Measurements from ENCODE around the gene CST1.
A peak's percentile ranks its signal among the peaks of the same experiment; 100 is the strongest.

The CST1 gene

DNA sequence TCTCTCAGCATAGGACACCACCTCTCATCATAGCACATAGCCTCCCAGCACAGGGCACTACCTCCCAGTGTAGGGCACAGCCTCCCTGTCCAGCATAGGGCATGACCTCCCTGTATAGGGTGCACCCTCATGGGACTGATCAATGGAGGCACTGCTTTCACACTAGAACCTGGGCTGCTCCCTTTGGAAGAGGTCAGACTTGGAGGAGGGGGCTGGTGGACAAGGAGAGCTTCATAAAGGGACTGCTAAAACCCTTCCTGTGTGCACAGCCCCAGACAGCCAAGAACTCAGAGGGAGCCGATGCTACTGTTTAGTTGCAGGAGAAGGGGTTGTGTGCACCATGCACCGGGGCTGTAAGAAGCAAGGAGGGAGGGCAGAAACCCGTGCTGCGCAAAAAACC, 40.0 kb downstream of the CST1 start:
- Histone ChIP-seq H3K27ac (no peak overlapping the region), H3K9me3 (no peaks in the 10 kb centered on the region), H4K20me1 (no peaks in the 10 kb centered on the region), H3K4me3 (no peak overlapping the region), H3K27me3 (no peaks in the 10 kb centered on the region), H3K9ac (no peak overlapping the region), H3K4me2 (no peak overlapping the region), H3K36me3 (no peaks in the 10 kb centered on the region), H3K4me1 (no peaks in the 10 kb centered on the region)
- no peak for TF ChIP-seq Cebpa-rat (IDR thresholded peaks at IDR 0.05)

- no peaks in the 10 kb centered on the region for H3K27me3 ChIP-seq
- no peak overlapping the region for H3K27ac ChIP-seq
- H3K9me3 ChIP-seq = no peaks in the 10 kb centered on the region
- H3K4me3 ChIP-seq = no peak overlapping the region
- H3K4me2 ChIP-seq = no peak overlapping the region
- no peak for TF ChIP-seq Cebpa-rat (IDR thresholded peaks at IDR 0.05)
- no peaks in the 10 kb centered on the region for H3K4me1 ChIP-seq
- H3K9ac ChIP-seq = no peak overlapping the region
- no peaks in the 10 kb centered on the region for H4K20me1 ChIP-seq
- H3K36me3 ChIP-seq = no peaks in the 10 kb centered on the region
Measured at GRCh38 chr20:23705895-23706294, 44.8 kb downstream of the CST1 start.

- Histone ChIP-seq H4K20me1 (no peaks in the 10 kb centered on the region), H3K4me3 (no peak overlapping the region), H3K27me3 (no peaks in the 10 kb centered on the region), H3K4me1 (peaks cover 9% of the 10 kb centered on the region; the same call in 1 of the 2 replicates), H3K9ac (no peak overlapping the region), H3K36me3 (no peaks in the 10 kb centered on the region), H3K4me2 (no peak overlapping the region), H3K27ac (no peak overlapping the region), H3K9me3 (no peaks in the 10 kb centered on the region)
- no peak for TF ChIP-seq Cebpa-rat (IDR thresholded peaks at IDR 0.05)
Measured at GRCh38 chr20:23702021-23702420, 48.7 kb downstream of the CST1 start.

DNA sequence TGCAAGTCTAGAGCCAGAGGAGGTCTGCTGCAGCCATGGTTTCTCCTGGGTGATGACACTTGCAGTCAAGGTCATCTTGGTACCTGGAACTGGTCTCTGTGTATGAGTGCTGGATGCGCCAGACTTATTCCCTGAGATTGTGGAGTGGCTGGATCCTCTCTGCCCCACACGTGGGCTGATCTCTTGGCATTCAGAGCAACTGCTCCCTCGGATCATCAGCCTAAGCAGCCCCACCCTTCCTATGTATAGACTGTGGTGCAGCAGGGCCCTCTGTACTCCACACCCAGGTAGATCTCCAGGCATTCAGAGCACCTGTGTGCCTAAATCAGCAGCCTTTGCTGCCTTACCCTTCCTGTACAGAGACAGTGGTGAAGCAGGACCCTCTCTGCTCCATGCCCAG, 49.8 kb downstream of the CST1 start:
- Histone ChIP-seq H3K4me3 (no peak overlapping the region), H3K27me3 (no peaks in the 10 kb centered on the region), H3K4me2 (no peak overlapping the region), H3K9ac (no peak overlapping the region), H3K36me3 (no peaks in the 10 kb centered on the region), H3K4me1 (peaks cover 9% of the 10 kb centered on the region; the same call in 1 of the 2 replicates), H3K9me3 (no peaks in the 10 kb centered on the region), H4K20me1 (no peaks in the 10 kb centered on the region), H3K27ac (no peak overlapping the region)
- TF ChIP-seq Cebpa-rat (IDR thresholded peaks at IDR 0.05) = no peak

- no peak for TF ChIP-seq Cebpa-rat (IDR thresholded peaks at IDR 0.05)
- no peak overlapping the region for H3K27ac ChIP-seq
Measured at GRCh38 chr20:23697947-23698346, 52.8 kb downstream of the CST1 start.

More at GRCh38 chr20:23697947-23698346, 52.8 kb downstream of the CST1 start:
- no peaks in the 10 kb centered on the region for H3K27me3 ChIP-seq
- H4K20me1 ChIP-seq = no peaks in the 10 kb centered on the region
- no peaks in the 10 kb centered on the region for H3K36me3 ChIP-seq
- H3K9ac ChIP-seq = no peak overlapping the region
- peak overlapping the region; percentile 19; the same call in 1 of the 2 replicates for H3K4me2 ChIP-seq
- H3K9me3 ChIP-seq = no peaks in the 10 kb centered on the region
- H3K4me1 ChIP-seq = peaks cover 9% of the 10 kb centered on the region; the same call in 1 of the 2 replicates
- no peak overlapping the region for H3K4me3 ChIP-seq
